Adrenal gland (tissue), 12 donors: ENCODE data around the gene PAX5. TPM values are rescaled to one million over a fixed set of nuclear protein-coding genes. Genes with fewer than 3 reads are reported as not detected.

ENCODE experiments used
- DNase-seq, 7 donors: peaks; one replicate each; pipeline ENCODE4 v3.0.0-alpha.2; 2019 to 2020
- H3K27ac ChIP-seq, 5 donors: fragments of 200-600 bp; sonication (generic) in 4 of 5; 1 replicate in 3 of 5; 2 replicates in 2 of 5; pipeline versions ENCODE4 v1.5.1 to v1.8.0; 2016 to 2020; ENCODE audit warnings: mild to moderate bottlenecking in 1 of 5
- H3K27me3 ChIP-seq: fragments of 200-600 bp; 2 replicates; pipeline ENCODE4 v1.8.0; 2021
- H3K36me3 ChIP-seq, 2 donors: fragments of 200-600 bp; replicated peaks in 1 of 2; 1 replicate in 1 of 2; 2 replicates in 1 of 2; pipeline versions ENCODE4 v1.5.1 to v1.8.0; 2018 to 2022
- H3K4me1 ChIP-seq, 2 donors: fragments of 200-600 bp; replicated peaks in 1 of 2; 1 replicate in 1 of 2; 2 replicates in 1 of 2; pipeline versions ENCODE4 v1.5.1 to v1.8.0; 2018 to 2021
- H3K4me3 ChIP-seq, 4 donors: fragments of 200-600 bp; sonication (generic) in 3 of 4; one replicate each; pipeline ENCODE4 v1.5.1; 2016 to 2018
- H3K9me3 ChIP-seq, 3 donors: fragments of 200-600 bp; sonication (generic) in 1 of 3; replicated peaks in 1 of 3; 1 replicate in 2 of 3; 2 replicates in 1 of 3; pipeline versions ENCODE4 v1.5.1 to v1.8.0; 2016 to 2021
- CTCF ChIP-seq, 6 experiments: fragments of 450-650 bp in 4 of 6; fragments of 200-600 bp in 2 of 6; sonication (generic) in 1 of 6; IDR thresholded peaks; 1 replicate in 5 of 6; 2 replicates in 1 of 6; pipeline versions ENCODE4 v1.5.1 to v1.8.0; 2016 to 2021; ENCODE audit warnings: antibody characterized with exemption in 6 of 6, mild to moderate bottlenecking in 2 of 6, moderate library complexity in 1 of 6
- POLR2A ChIP-seq, 2 donors: fragments of 450-650 bp; IDR thresholded peaks; one replicate each; pipeline ENCODE4 v1.6.1; 2017; ENCODE audit warnings: antibody characterized with exemption in 2 of 2, mild to moderate bottlenecking in 2 of 2, moderate library complexity in 1 of 2
- WGBS, 4 donors: extraction: QIAGEN DNeasy Blood & Tissue Kit in 2 of 4; methylation state at CpG; one replicate each; pipeline versions ENCODE4 v1.1.5 to v1.1.7; 2013 to 2017; 5-methylcytosine and 5-hydroxymethylcytosine counted together
- intact Hi-C, 2 donors: fragments of 100-400 bp; cut with DNase I; formaldehyde crosslinking; loops; one replicate each; pipeline versions ENCODE4 v1.14.1 to v1.15.0; 2022 to 2023
- polyA plus RNA-seq, 3 donors: library from polyadenylated mRNA; stranded (reverse); fragments of 200-250 nt in 2 of 3; fragments of 350-450 nt in 1 of 3; fragmentation: Illumina TruSeq in 1 of 3; extraction: RNeasy Lipid Tissue Mini Kit (QIAGEN cat#74804) in 1 of 3; gene quantifications; one replicate each; pipeline ENCODE4 v1.2.3, GENCODE V29; 2013 to 2014
- total RNA-seq, 9 donors: library from RNA; depleted of rRNA in 4 of 9; stranded (reverse); fragments of >200 nt in 4 of 9; fragments of 120-200 nt in 1 of 9; fragmentation: NEBNext Ultra II Directional in 1 of 9; extraction: Animal tissue kit (Norgen Biotek cat#: 25700) in 1 of 9; gene quantifications; one replicate each; pipeline versions ENCODE4 v1.1.0 to v1.2.4, GENCODE V29; 2013 to 2023
- donor health status: healthy with polysubstance abuse.
- donor health status: Bipolar disorder and iron deficiency.
- donor health status: DM: yes; HTN: yes; CAD: no.
- donor health status: DM: no; HTN: no; CAD: no.
- donor health status: DM: no; HTN: no; CAD: no.
- donor health status: DM: yes; HTN: yes; CAD: no.

PAX5 gene
- total and polyA plus RNA-seq, 12 donors: under 0.01 to 0.22 (median 0.09) TPM; not detected in 6

- TF ChIP-seq CTCF (IDR thresholded peaks at IDR 0.05) (no peak), POLR2A (IDR thresholded peaks at IDR 0.05) (no peak)
- H3K27me3 ChIP-seq: no peaks in the 10 kb centered on the region
- intact Hi-C loops: no loop called here
- H3K4me1 ChIP-seq: no peaks in the 10 kb centered on the region
- no peak overlapping the region for H3K4me3 ChIP-seq
- 84 to 87% (median 84%) methylated on average over 12 to 16 of the region's 16 CpGs for WGBS, 4 donors
- DNase-seq: no peak
- no peaks in the 10 kb centered on the region for H3K36me3 ChIP-seq
- H3K27ac ChIP-seq: no peak overlapping the region
- no peaks in the 10 kb centered on the region for H3K9me3 ChIP-seq
Observed at GRCh38 chr9:36832164-36832795, 201.8 kb downstream of the PAX5 start.

GRCh38 chr9:36831381-36832161, 202.5 kb downstream of the PAX5 start:
- H3K9me3 ChIP-seq: no peaks in the 10 kb centered on the region
- TF ChIP-seq CTCF (IDR thresholded peaks at IDR 0.05): no peak
- TF ChIP-seq POLR2A (IDR thresholded peaks at IDR 0.05): no peak
- intact Hi-C loops: no loop called here
- no peak for DNase-seq
- WGBS, 4 donors: 64 to 72% (median 69%) methylated on average over 5 to 7 of the region's 7 CpGs
- no peak overlapping the region for H3K4me3 ChIP-seq
- no peaks in the 10 kb centered on the region for H3K4me1 ChIP-seq
- no peaks in the 10 kb centered on the region for H3K36me3 ChIP-seq
- no peak overlapping the region for H3K27ac ChIP-seq
- no peaks in the 10 kb centered on the region for H3K27me3 ChIP-seq

- H3K4me1 ChIP-seq: no peaks in the 10 kb centered on the region
- TF ChIP-seq POLR2A (IDR thresholded peaks at IDR 0.05): no peak
- TF ChIP-seq CTCF (IDR thresholded peaks at IDR 0.05): no peak
- no peaks in the 10 kb centered on the region for H3K27me3 ChIP-seq
- no peaks in the 10 kb centered on the region for H3K36me3 ChIP-seq
- 79 to 90% (median 85%) methylated on average over 7 of the region's 7 CpGs for WGBS, 4 donors
- no peak overlapping the region for H3K4me3 ChIP-seq
- intact Hi-C loops: no loop called here
- no peak for DNase-seq
- no peak overlapping the region for H3K27ac ChIP-seq
- H3K9me3 ChIP-seq: no peaks in the 10 kb centered on the region
Observed at GRCh38 chr9:36828611-36829013, 205.5 kb downstream of the PAX5 start.

- no peak overlapping the region for H3K4me3 ChIP-seq
- intact Hi-C loops: no loop called here
- 67 to 81% (median 74%) methylated on average over 5 of the region's 5 CpGs for WGBS, 4 donors
- no peak overlapping the region for H3K27ac ChIP-seq
- TF ChIP-seq POLR2A (IDR thresholded peaks at IDR 0.05) (no peak), CTCF (IDR thresholded peaks at IDR 0.05) (no peak)
- no peaks in the 10 kb centered on the region for H3K4me1 ChIP-seq
- H3K27me3 ChIP-seq: no peaks in the 10 kb centered on the region
- DNase-seq: no peak
- no peaks in the 10 kb centered on the region for H3K36me3 ChIP-seq
- no peaks in the 10 kb centered on the region for H3K9me3 ChIP-seq
Observed at GRCh38 chr9:36827593-36827992, 206.5 kb downstream of the PAX5 start.
